ACC112 (cell line): ENCODE measurements around the gene MTRR.

ENCODE experiments used
- H2AFZ ChIP-seq: fragments of 200-600 bp; sonication (generic); one replicate; pipeline ENCODE4 v1.6.0; 2017; ENCODE audit warnings: antibody characterized with exemption, low read length; ENCODE audit not compliant: unreplicated experiment
- H3K27ac ChIP-seq: fragments of 200-600 bp; sonication (generic); 2 replicates; pipeline ENCODE4 v1.5.1; 2014; ENCODE audit warnings: low read depth, mild to moderate bottlenecking, antibody characterized with exemption, low read length, moderate library complexity
- H3K27me3 ChIP-seq: fragments of 200-600 bp; sonication (generic); 2 replicates; pipeline ENCODE4 v1.6.1; 2014; ENCODE audit warnings: mild to moderate bottlenecking, antibody characterized with exemption, low read length, moderate library complexity, mixed read lengths; ENCODE audit not compliant: insufficient read depth
- H3K36me3 ChIP-seq: fragments of 200-600 bp; sonication (generic); 2 replicates; pipeline ENCODE4 v1.6.1; 2016; ENCODE audit warnings: mild to moderate bottlenecking, antibody characterized with exemption, low read length, moderate library complexity, mixed read lengths; ENCODE audit not compliant: insufficient read depth
- H3K4me1 ChIP-seq: fragments of 200-600 bp; sonication (generic); one replicate; pipeline ENCODE4 v1.6.1; 2016; ENCODE audit warnings: low read length, mixed read lengths; ENCODE audit not compliant: insufficient read depth, unreplicated experiment, control insufficient read depth
- H3K4me3 ChIP-seq: fragments of 200-600 bp; sonication (generic); 2 replicates; pipeline ENCODE4 v1.5.1; 2014; ENCODE audit warnings: mild to moderate bottlenecking, low read depth, low read length
- H3K79me2 ChIP-seq: fragments of 200-600 bp; sonication (generic); one replicate; pipeline ENCODE4 v1.6.0; 2016; ENCODE audit warnings: low read length; ENCODE audit not compliant: control insufficient read depth, unreplicated experiment, insufficient read depth

The MTRR gene

DNA sequence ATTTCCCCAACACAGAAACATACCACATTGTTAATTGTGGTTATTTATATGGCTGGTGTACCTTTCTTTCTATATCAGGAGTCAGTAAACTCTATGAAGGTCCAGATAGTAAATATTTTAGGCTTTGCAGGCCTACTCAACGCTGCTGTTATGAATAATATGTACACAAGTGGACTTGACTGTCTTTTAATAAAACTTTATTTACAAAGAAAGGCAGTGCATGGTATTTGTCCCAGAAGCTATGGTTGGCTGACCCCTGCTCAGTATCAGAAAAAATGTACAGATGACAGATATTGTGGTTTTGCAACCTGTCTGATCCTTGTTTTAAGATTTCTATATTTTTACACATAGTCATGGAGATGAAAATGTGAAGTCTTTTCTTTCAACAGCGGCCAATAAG lies 5.7 kb downstream of the MTRR start:
- no peaks in the 10 kb centered on the region for H3K27me3 ChIP-seq
- H3K36me3 ChIP-seq = peaks cover 14% of the 10 kb centered on the region
- H3K4me1 ChIP-seq = peaks cover 39% of the 10 kb centered on the region

DNA sequence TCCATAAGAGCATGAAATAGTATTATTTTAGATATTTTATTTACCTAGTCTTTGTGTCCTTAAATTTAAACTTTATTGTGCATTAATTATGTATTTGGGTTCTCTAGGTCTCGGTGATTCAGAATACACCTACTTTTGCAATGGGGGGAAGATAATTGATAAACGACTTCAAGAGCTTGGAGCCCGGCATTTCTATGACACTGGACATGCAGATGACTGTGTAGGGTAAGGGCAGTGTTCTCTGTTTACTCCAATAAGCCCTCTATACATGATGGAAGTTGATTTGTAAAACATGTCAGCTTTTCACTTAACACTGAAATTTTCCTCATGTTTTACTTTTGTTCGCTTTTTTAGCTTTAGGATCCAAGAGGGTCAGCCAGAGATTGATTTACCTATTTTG lies 6.2 kb downstream of the MTRR start:
- Histone ChIP-seq H2AFZ (no peak overlapping the region), H3K4me1 (peaks cover 39% of the 10 kb centered on the region), H3K27me3 (no peaks in the 10 kb centered on the region), H3K27ac (no peak overlapping the region), H3K79me2 (peaks cover 53% of the 10 kb centered on the region), H3K4me3 (no peak overlapping the region), H3K36me3 (peaks cover 15% of the 10 kb centered on the region)

More for the DNA sequence above, 5.7 kb downstream of the MTRR start:
- Histone ChIP-seq H3K4me3 (no peak overlapping the region), H3K79me2 (peaks cover 53% of the 10 kb centered on the region), H3K27ac (no peak overlapping the region), H2AFZ (no peak overlapping the region)

DNA sequence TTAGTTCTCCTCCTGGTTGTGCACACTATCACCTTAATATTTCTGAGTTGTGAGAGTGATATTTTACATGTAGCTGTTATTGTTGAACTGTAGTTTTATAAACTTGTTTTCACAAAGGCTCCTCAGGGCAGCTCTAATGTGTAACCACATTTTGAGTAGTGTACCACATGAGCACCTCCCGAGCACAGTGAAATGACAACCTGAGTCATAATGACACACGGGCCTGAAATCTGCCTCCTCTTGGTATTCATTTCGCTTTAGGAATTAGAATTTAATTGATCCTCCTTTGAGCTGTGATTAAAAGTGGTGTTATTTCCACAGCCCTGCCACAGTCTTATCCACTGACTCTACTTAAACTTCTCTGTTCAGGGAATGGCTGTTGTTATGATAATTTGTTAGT lies 7.9 kb downstream of the MTRR start:
- H3K79me2 ChIP-seq = peaks cover 43% of the 10 kb centered on the region
- no peaks in the 10 kb centered on the region for H3K27me3 ChIP-seq
- H2AFZ ChIP-seq = no peak overlapping the region
- peaks cover 33% of the 10 kb centered on the region for H3K4me1 ChIP-seq
- H3K36me3 ChIP-seq = peaks cover 19% of the 10 kb centered on the region
- peak overlapping the region; percentile 41 for H3K27ac ChIP-seq
- H3K4me3 ChIP-seq = peak overlapping the region; percentile 14; the same call in 1 of the 2 replicates

DNA sequence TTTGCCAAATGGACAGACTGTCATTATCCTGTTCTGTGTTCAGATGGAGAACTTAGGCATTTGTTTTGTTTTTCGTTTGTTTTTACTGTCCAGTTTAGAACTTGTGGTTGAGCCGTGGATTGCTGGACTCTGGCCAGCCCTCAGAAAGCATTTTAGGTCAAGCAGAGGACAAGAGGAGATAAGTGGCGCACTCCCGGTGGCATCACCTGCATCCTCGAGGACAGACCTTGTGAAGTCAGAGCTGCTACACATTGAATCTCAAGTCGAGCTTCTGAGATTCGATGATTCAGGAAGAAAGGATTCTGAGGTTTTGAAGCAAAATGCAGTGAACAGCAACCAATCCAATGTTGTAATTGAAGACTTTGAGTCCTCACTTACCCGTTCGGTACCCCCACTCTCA lies 8.9 kb downstream of the MTRR start:
- H3K4me3 ChIP-seq = no peak overlapping the region
- H2AFZ ChIP-seq = no peak overlapping the region
- no peaks in the 10 kb centered on the region for H3K27me3 ChIP-seq
- peaks cover 33% of the 10 kb centered on the region for H3K4me1 ChIP-seq
- peaks cover 34% of the 10 kb centered on the region for H3K79me2 ChIP-seq
- H3K36me3 ChIP-seq = peaks cover 19% of the 10 kb centered on the region
- H3K27ac ChIP-seq = peak overlapping the region; percentile 60

DNA sequence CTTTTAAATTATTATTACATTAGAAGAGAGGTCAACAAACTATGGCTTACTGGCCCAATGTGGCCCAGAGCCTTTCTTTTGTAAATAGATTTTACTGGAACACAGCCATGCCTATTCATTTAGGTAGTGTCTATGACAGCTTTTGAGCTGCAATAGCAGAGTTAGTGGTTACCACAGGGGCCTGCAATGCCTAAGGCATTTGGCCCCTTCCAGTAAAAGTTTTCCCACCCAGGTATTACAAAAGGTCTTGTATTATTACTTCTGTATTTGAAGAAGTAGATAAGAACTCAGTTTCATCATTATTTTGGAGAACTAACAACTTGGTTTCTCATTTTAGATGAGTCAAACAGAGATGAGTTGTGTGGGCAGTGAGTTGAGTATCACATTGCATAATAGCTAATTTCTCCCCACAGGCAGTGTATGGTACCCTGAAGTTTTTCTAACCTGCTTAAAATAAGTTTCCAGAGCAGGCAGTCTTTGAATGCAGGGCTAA lies 9.5 kb downstream of the MTRR start:
- peaks cover 19% of the 10 kb centered on the region for H3K36me3 ChIP-seq
- peaks cover 28% of the 10 kb centered on the region for H3K79me2 ChIP-seq
- H2AFZ ChIP-seq = no peak overlapping the region
- peak overlapping the region; percentile 60 for H3K27ac ChIP-seq
- no peak overlapping the region for H3K4me3 ChIP-seq
- H3K27me3 ChIP-seq = no peaks in the 10 kb centered on the region
- H3K4me1 ChIP-seq = peaks cover 33% of the 10 kb centered on the region

DNA sequence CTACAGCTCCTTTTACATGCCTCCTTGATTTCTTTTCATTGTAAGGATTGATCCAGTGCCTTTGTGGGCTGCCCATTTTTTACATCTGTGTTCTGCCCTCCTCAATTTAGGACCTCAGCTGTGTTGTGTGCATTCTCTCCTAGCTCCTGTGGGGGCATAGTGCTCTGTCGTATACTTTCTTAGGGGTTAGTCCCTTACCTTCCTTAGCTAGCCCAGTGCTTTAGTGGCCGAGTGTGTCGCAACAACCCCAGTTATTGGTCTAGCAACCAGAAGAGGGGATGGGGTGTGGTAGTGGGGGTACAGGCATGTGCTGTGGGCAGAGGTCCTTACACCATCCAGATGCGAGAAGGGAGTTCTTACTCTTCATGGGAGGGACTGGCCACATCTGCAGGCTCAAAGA lies 12.1 kb downstream of the MTRR start:
- Histone ChIP-seq H3K27me3 (no peaks in the 10 kb centered on the region), H3K36me3 (peaks cover 23% of the 10 kb centered on the region), H3K4me1 (peaks cover 31% of the 10 kb centered on the region), H3K79me2 (peaks cover 17% of the 10 kb centered on the region), H3K4me3 (no peak overlapping the region), H3K27ac (no peak overlapping the region), H2AFZ (no peak overlapping the region)

DNA sequence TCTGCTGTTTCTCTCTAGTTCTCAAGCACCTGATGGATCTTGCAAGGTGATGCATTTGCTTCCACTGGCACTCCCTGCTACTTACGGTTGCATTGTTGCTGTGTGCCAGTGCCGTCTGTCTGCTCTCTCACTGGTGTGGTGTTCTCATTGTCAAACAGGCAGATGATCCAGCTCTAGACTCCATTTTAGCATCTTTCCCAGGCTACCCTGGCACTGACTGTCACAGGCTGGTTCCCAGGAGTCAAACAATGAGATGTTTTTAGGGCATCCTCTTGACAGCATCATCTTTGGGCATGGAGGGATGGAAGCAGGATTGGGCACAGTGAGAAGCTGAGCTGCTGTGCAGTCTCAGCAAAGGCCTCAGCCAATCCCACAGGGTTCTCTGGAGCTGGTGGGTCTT lies 12.9 kb downstream of the MTRR start:
- H3K36me3 ChIP-seq = peaks cover 22% of the 10 kb centered on the region; the same call in 1 of the 2 replicates

DNA sequence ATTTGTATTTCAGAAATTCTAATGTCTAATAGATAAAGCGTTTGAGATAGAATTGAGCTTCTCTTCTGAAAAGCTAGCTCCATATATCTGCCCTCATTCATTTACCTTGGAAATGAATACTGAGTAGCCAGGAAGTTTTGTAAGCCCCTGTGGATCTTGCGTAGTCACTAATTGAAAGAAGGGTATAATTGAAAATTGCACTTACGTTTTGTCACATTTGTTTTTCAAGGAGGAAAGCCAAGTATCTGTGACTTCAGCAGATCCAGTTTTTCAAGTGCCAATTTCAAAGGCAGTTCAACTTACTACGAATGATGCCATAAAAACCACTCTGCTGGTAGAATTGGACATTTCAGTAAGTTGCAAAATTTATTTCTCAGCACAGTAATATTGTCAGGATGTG lies 14.0 kb downstream of the MTRR start:
- Histone ChIP-seq H2AFZ (no peak overlapping the region), H3K79me2 (peaks cover 14% of the 10 kb centered on the region), H3K36me3 (peaks cover 22% of the 10 kb centered on the region; the same call in 1 of the 2 replicates), H3K27ac (no peak overlapping the region), H3K4me1 (peaks cover 15% of the 10 kb centered on the region), H3K27me3 (no peaks in the 10 kb centered on the region), H3K4me3 (no peak overlapping the region)

More for the DNA sequence above, 12.9 kb downstream of the MTRR start:
- H3K4me3 ChIP-seq = no peak overlapping the region
- H3K79me2 ChIP-seq = peaks cover 14% of the 10 kb centered on the region
- no peak overlapping the region for H2AFZ ChIP-seq
- no peaks in the 10 kb centered on the region for H3K27me3 ChIP-seq
- no peak overlapping the region for H3K27ac ChIP-seq
- peaks cover 24% of the 10 kb centered on the region for H3K4me1 ChIP-seq

DNA sequence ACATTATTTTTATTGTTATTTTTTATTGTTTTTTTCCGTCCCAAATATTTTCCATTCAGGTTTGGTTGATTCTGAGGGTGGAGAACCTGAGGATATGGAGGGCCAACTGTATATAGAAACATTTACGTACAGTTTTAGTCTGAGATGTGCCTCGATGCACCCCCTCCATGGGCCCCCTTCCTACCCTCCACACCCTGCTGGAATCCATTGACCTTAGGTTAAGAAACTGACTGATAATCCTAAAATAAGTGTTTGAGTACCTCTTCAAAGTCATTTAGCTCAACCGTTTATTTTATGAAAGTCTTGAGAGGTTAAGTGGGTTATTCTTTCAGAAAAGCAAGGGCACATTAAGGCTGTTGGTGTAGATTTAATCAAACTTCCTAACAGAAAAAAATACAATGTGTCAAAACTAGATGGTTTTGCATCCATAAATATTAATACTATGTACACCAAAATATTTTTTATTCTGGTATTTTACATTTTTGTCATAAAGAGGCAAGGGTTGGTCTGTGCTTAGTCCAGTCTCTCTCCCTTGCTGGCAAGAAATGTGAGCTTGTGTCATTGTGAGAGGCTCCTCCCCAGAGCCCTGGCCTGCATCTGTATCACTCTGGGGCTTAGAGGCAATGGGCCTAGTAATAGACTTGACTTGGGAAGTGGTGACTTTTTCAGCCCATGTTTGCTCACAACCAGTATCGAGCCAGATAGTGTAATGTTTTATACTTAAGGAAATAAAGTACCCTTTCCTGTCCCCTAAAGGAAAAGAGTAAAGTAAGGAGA lies 15.7 kb downstream of the MTRR start:
- Histone ChIP-seq H3K79me2 (peaks cover 17% of the 10 kb centered on the region), H2AFZ (no peak overlapping the region), H3K4me3 (no peak overlapping the region), H3K27ac (no peak overlapping the region), H3K27me3 (no peaks in the 10 kb centered on the region), H3K4me1 (peaks cover 8% of the 10 kb centered on the region), H3K36me3 (peaks cover 18% of the 10 kb centered on the region; the same call in 1 of the 2 replicates)

DNA sequence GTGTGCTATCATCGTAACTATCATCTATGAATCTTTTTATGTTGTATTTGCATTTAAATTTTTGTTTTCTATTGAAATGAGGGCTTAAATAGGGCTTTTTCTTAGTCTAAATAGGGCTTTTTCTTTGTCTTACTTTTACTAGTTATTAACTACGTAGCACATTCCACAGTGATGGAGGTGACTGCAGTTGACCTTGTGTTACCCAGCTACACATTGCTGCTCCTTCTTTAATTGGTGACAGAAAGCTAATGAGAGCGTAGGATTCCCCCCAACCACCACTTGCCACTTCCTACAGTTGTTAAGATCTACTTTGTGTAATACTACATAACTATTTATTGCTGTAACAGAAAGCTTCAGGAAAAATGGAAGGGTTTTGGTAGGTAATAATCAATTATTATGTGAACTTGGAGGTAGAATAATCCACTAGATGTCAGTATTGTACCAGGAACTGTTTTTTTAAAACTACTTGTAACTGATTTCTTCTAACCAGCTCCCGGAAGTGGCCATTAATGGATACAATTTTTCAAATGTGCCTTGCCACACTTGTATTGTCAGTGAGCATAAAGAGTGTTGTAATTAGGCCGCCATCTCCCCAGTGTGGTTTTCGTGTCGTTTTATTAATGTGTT lies 18.0 kb downstream of the MTRR start:
- Histone ChIP-seq H3K79me2 (peaks cover 5% of the 10 kb centered on the region), H3K4me1 (peaks cover 8% of the 10 kb centered on the region), H3K27ac (no peak overlapping the region), H3K27me3 (no peaks in the 10 kb centered on the region), H2AFZ (no peak overlapping the region), H3K36me3 (peaks cover 25% of the 10 kb centered on the region), H3K4me3 (no peak overlapping the region)

DNA sequence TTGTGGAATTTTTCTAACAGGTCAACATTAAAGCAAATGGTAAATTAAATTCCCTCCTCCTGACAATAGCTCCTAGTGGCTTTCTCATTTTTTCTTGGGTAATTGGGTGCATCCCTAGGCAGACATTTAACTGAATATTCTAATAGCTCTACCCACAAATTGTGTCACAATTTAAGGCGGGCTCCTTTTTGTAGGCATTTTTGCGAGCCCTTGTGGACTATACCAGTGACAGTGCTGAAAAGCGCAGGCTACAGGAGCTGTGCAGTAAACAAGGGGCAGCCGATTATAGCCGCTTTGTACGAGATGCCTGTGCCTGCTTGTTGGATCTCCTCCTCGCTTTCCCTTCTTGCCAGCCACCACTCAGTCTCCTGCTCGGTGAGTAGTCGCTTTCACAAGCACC lies 20.0 kb downstream of the MTRR start:
- H3K36me3 ChIP-seq = peaks cover 35% of the 10 kb centered on the region
- H3K27me3 ChIP-seq = no peaks in the 10 kb centered on the region
- no peak overlapping the region for H3K27ac ChIP-seq
- peaks cover 8% of the 10 kb centered on the region for H3K4me1 ChIP-seq
- H2AFZ ChIP-seq = no peak overlapping the region
- H3K4me3 ChIP-seq = no peak overlapping the region
- H3K79me2 ChIP-seq = peaks cover 5% of the 10 kb centered on the region
